ENCODE measurements around the gene NINJ2.

- TF ChIP-seq CTCF (IDR thresholded peaks at IDR 0.05) (no peak), CHD2 (IDR thresholded peaks at IDR 0.05; ENCODE audit: low read length, partially characterized antibody) (no peak), POLR2AphosphoS5 (IDR thresholded peaks at IDR 0.05; ENCODE audit: low read depth, low read length) (no peak), MAX (IDR thresholded peaks at IDR 0.05; ENCODE audit: low read depth) (no peak)
Measured at GRCh38 chr12:618605-619004, 44.6 kb downstream of the NINJ2 start.
